Tibial nerve (tissue), 4 donors: ENCODE data around the gene CNPY1. TPM values are rescaled to one million over a fixed set of nuclear protein-coding genes. Genes with fewer than 3 reads are reported as not detected.

Experiments used
- DNase-seq, 2 donors: peaks; one replicate each; pipeline ENCODE4 v3.0.0-alpha.2; 2019; ENCODE audit warnings: low spot score in 2 of 2
- H3K27ac ChIP-seq, 4 donors: fragments of 200-600 bp; sonication (generic) in 3 of 4; one replicate each; pipeline ENCODE4 v1.5.1; 2017 to 2019; ENCODE audit warnings: mild to moderate bottlenecking in 1 of 4
- H3K27me3 ChIP-seq, 2 donors: fragments of 200-600 bp; sonication (generic) in 1 of 2; one replicate each; pipeline versions ENCODE4 v1.5.1 to v1.6.0; 2017 to 2019
- H3K36me3 ChIP-seq, 3 donors: fragments of 200-600 bp; sonication (generic); one replicate each; pipeline ENCODE4 v1.5.1; 2018 to 2019
- H3K4me1 ChIP-seq, 4 donors: fragments of 200-600 bp; sonication (generic) in 3 of 4; one replicate each; pipeline ENCODE4 v1.5.1; 2017 to 2019
- H3K4me3 ChIP-seq, 4 donors: fragments of 200-600 bp; sonication (generic) in 3 of 4; one replicate each; pipeline ENCODE4 v1.5.1; 2017 to 2019; ENCODE audit warnings: mild to moderate bottlenecking in 1 of 4, moderate library complexity in 1 of 4
- H3K9me3 ChIP-seq, 4 donors: fragments of 200-600 bp; sonication (generic) in 3 of 4; one replicate each; pipeline ENCODE4 v1.5.1; 2017 to 2019
- EP300 ChIP-seq, 2 donors: sonication (generic); formaldehyde crosslinking; IDR thresholded peaks; one replicate each; pipeline ENCODE4 v1.6.1; 2017; ENCODE audit warnings: antibody characterized with exemption in 2 of 2, mild to moderate bottlenecking in 1 of 2
- POLR2A ChIP-seq, 2 donors: fragments of 450-650 bp; IDR thresholded peaks; one replicate each; pipeline ENCODE4 v1.6.1; 2017; ENCODE audit warnings: antibody characterized with exemption in 2 of 2, mild to moderate bottlenecking in 2 of 2, moderate library complexity in 2 of 2
- WGBS, 2 donors: methylation state at CpG; one replicate each; pipeline ENCODE4 v1.1.5; 2018; 5-methylcytosine and 5-hydroxymethylcytosine counted together
- total RNA-seq, 4 donors: library from RNA; depleted of rRNA; stranded (reverse); fragments of >200 nt; gene quantifications; one replicate each; pipeline ENCODE4 v1.1.0, GENCODE V29; 2016
- TF ChIP-seq, protein P1 (sequence below), 5 experiments: fragments of 200-600 bp in 3 of 5; fragments of 450-650 bp in 2 of 5; sonication (generic) in 3 of 5; IDR thresholded peaks; one replicate each; pipeline ENCODE4 v1.5.1; 2016 to 2019; ENCODE audit warnings: antibody characterized with exemption in 5 of 5, mild to moderate bottlenecking in 3 of 5, moderate library complexity in 2 of 5

CNPY1 gene
- total RNA-seq, 4 donors from 2014 or later, result 0.30 TPM; not detected in 3

DNA sequence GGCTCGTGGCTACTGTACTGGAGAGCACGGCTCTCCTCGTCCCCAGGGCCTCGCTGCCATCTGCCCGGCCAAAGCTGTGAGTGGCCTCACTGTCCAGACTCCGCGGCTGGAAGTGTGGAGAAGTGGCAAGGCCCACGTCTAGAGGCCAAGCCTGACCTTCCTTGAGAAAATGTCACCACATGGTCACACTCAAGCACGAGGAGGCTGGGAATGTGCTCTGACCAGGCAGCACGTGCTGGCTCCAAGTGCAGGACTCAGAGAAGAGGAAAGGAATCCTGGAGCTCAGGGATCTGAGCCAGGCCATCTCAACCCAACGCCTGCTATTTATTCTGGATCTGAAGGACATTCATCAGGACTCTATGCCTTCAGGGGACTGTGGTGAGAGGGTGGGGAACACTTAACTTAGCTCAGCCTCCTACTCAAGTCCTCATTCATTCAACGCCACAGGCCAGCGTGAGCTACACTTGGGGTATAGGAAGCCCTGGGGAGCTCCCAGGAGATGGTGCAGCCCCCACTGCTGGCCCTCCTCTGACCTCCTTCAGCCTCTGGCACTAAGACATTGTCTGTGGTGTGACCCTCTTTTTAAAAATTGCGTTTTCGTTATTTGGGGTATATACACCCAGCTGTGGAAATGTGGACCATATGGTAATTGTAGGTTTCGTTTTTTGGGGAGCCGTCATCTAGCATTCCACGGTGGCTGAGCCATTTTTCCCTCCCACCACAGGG, 59.4 kb downstream of the CNPY1 start:
- no peak overlapping the region for H3K27ac ChIP-seq
- DNase-seq, result no peak

DNA sequence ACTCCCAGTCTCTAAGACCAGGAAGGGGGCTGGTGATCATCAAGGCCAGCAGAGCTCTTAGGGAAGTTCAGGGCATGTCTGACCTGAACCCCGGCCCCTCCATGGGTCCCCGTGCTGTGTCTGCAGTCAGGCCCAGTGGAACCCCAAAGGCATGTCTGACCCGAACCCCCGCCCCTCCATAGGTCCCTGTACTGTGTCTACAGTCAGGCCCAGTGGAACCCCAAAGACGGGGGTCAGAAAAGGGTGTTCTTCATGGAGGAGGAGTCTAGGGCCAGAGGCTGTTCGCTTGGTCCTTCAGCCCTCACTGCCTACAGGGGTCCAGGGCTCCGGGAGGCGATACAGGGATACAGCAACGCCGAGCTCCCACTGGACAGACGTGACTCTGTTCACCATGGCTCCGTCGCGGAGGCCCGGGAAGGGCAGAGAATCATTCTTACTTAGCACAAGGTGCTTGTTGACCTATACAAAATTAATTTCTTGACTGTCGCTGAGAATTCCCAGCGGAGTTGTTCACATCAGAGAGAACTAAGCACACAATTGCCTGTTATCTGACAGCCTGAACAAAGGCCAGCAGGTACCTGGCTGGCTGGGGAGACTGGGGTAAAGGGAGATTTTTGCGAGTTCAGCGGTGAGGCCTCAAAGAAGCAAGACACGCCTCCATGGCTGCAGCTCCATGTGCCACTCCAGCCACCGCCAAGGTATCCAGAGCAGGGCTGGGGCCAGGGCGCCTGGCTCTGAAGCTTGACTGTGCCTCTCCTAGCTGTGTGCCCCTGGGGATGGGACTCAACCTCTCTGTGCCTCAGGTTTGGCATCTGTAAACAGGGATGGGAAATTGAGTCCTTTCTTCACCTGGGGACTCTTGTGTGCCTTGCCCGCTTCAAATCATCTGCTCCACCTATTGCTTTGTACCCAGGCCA, 61.6 kb downstream of the CNPY1 start:
- DNase-seq, result no peak
- Histone ChIP-seq H3K36me3 (no peaks in the 10 kb centered on the region), H3K27ac (no peak overlapping the region), H3K9me3 (no peaks in the 10 kb centered on the region), H3K4me1 (no peaks in the 10 kb centered on the region), H3K4me3 (no peak overlapping the region), H3K27me3 (peaks cover 0 to 34% of the 10 kb centered on the region in 2 donors)
- TF ChIP-seq EP300 (IDR thresholded peaks at IDR 0.05), result no peak
- TF ChIP-seq, protein P1, sequence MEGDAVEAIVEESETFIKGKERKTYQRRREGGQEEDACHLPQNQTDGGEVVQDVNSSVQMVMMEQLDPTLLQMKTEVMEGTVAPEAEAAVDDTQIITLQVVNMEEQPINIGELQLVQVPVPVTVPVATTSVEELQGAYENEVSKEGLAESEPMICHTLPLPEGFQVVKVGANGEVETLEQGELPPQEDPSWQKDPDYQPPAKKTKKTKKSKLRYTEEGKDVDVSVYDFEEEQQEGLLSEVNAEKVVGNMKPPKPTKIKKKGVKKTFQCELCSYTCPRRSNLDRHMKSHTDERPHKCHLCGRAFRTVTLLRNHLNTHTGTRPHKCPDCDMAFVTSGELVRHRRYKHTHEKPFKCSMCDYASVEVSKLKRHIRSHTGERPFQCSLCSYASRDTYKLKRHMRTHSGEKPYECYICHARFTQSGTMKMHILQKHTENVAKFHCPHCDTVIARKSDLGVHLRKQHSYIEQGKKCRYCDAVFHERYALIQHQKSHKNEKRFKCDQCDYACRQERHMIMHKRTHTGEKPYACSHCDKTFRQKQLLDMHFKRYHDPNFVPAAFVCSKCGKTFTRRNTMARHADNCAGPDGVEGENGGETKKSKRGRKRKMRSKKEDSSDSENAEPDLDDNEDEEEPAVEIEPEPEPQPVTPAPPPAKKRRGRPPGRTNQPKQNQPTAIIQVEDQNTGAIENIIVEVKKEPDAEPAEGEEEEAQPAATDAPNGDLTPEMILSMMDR (IDR thresholded peaks at IDR 0.05), result no peak
- no peak for TF ChIP-seq POLR2A (IDR thresholded peaks at IDR 0.05)
- WGBS, 2 donors, result 81 to 88% methylated on average over 18 to 22 of the region's 23 CpGs

More for the DNA sequence above, 59.4 kb downstream of the CNPY1 start:
- Histone ChIP-seq H3K4me3 (no peak overlapping the region), H3K4me1 (peaks cover 0 to 13% (median 0%) of the 10 kb centered on the region in 4 donors), H3K36me3 (no peaks in the 10 kb centered on the region), H3K9me3 (no peaks in the 10 kb centered on the region), H3K27me3 (peaks cover 0 to 47% of the 10 kb centered on the region in 2 donors)
- TF ChIP-seq, protein P1 (IDR thresholded peaks at IDR 0.05), result no peak
- no peak for TF ChIP-seq POLR2A (IDR thresholded peaks at IDR 0.05)
- no peak for TF ChIP-seq EP300 (IDR thresholded peaks at IDR 0.05)
- WGBS, 2 donors, result 75 to 78% methylated on average over 18 of the region's 18 CpGs

DNA sequence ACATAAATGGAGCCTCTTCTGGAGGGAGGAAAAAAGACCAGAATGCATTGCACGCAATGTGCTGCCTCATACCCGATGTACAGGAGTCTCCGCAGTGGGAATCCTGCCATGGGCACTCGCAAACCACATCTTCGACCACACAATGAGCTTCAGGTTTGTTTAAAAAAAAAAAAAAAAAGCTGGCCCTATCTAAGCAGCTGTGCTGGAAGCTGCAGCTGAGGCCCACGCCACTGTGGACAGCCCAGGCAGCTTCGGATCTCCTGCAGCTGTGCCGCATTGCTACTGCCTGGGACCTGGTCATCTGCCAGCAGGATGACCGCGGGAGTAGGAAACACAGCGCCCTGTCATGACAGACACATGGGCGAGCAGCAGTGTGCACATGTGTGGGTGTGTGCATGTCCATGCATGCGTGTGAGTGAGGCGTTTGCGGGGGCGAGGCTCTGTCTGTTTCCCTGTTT, 62.5 kb downstream of the CNPY1 start:
- DNase-seq, result no peak
- Histone ChIP-seq H3K27ac (no peak overlapping the region), H3K27me3 (peaks cover 0 to 31% of the 10 kb centered on the region in 2 donors), H3K36me3 (no peaks in the 10 kb centered on the region), H3K4me3 (no peak overlapping the region), H3K4me1 (no peaks in the 10 kb centered on the region), H3K9me3 (no peaks in the 10 kb centered on the region)
- no peak for TF ChIP-seq EP300 (IDR thresholded peaks at IDR 0.05)
- TF ChIP-seq, protein P1 (IDR thresholded peaks at IDR 0.05), result no peak
- no peak for TF ChIP-seq POLR2A (IDR thresholded peaks at IDR 0.05)
- WGBS, 2 donors, result 61 to 75% methylated on average over 16 of the region's 16 CpGs

DNA sequence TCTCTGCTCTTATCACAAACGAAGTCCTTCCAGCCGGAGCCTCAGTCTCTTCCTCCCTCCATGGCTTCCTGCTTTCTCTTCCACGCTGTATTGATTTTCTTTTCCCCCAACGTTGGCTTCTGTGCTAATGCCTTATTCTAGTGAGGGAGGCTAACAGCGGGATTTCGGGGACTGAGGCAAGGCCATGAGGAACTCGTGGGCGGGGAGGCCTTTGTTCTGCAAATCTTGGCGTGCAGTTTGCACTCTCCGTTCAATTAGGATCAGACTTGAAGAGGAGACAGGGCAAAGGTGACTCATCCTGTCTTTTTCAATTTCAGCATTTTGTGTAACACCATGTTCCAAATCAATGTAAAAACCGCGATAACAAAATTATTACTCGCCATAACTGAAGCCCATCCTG, 63.1 kb downstream of the CNPY1 start:
- 39 to 43% methylated on average over 13 of the region's 13 CpGs for WGBS, 2 donors
- TF ChIP-seq, protein P1 (IDR thresholded peaks at IDR 0.05), result no peak
- TF ChIP-seq EP300 (IDR thresholded peaks at IDR 0.05) (no peak), POLR2A (IDR thresholded peaks at IDR 0.05) (no peak)
- H3K36me3 ChIP-seq, result no peaks in the 10 kb centered on the region
- no peak overlapping the region for H3K4me3 ChIP-seq
- peaks cover 0 to 31% of the 10 kb centered on the region in 2 donors for H3K27me3 ChIP-seq
- no peak for DNase-seq
- H3K4me1 ChIP-seq, result no peaks in the 10 kb centered on the region
- no peak overlapping the region for H3K27ac ChIP-seq
- no peaks in the 10 kb centered on the region for H3K9me3 ChIP-seq
